Osteocyte (in vitro differentiated cells): ENCODE data around the gene TKFC. TPM values are rescaled to one million over a fixed set of nuclear protein-coding genes. Genes with fewer than 3 reads are reported as not detected.

Experiments
- DNase-seq: peaks from one replicate; pipeline ENCODE4 v3.0.0; 2021; ENCODE audit warnings: mixed read lengths; ENCODE audit not compliant: unreplicated experiment; ENCODE audit errors: extremely low spot score
- H3K27ac Mint-ChIP-seq: one replicate; pipeline ENCODE4 v1.8.0; 2021; ENCODE audit warnings: mild to moderate bottlenecking, mixed read lengths; ENCODE audit not compliant: unreplicated experiment
- H3K27me3 Mint-ChIP-seq: one replicate; pipeline ENCODE4 v1.8.0; 2021; ENCODE audit warnings: mixed read lengths; ENCODE audit not compliant: unreplicated experiment
- H3K36me3 Mint-ChIP-seq: one replicate; pipeline ENCODE4 v1.8.0; 2021; ENCODE audit warnings: mixed read lengths; ENCODE audit not compliant: unreplicated experiment
- H3K4me1 Mint-ChIP-seq: one replicate; pipeline ENCODE4 v1.8.0; 2021; ENCODE audit warnings: mixed read lengths; ENCODE audit not compliant: unreplicated experiment
- H3K4me3 Mint-ChIP-seq: one replicate; pipeline ENCODE4 v1.8.0; 2021; ENCODE audit warnings: mild to moderate bottlenecking, moderate library complexity, mixed read lengths; ENCODE audit not compliant: unreplicated experiment
- H3K9me3 Mint-ChIP-seq: one replicate; pipeline ENCODE4 v1.8.0; 2021; ENCODE audit warnings: mixed read lengths; ENCODE audit not compliant: unreplicated experiment
- total RNA-seq: library from RNA; stranded (reverse); gene quantifications from 2 replicates; pipeline ENCODE4 v1.2.1, GENCODE V29; 2021
- TF ChIP-seq, protein P1 (sequence below): fragments of 200-600 bp; sonication (generic); IDR thresholded peaks from 2 replicates; pipeline ENCODE4 v1.5.0; 2021; ENCODE audit warnings: antibody characterized with exemption, mild to moderate bottlenecking, moderate library complexity

Gene TKFC
- total RNA-seq, 1 donor from 2014 or later, result 41.7 TPM

DNA sequence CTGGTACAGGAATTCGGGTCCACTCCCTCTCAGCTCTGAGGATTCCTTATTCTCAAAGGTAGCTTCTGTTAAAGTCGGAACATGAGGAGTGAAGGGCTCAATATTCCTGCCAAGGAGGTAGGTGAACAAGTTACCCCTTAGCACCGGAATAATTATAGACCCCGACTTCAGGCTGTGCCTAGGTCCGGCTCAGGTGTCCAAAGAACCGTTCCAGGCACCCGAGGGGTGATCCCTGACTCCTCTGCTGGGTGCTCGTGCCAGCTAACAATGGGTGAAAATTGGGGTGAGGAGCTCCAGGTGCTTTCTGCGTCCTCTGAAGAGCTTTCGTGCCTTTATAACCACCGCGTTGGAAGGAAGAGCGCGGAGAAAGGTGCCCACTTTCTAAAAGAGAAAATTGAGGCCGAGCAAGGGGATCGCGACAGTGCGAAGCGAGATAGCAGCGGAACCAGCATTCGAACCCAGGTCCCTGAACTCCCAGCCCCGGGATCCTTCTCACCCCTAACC is 28.3 kb downstream of the TKFC start:
- H3K9me3 Mint-ChIP-seq, result no peaks in the 10 kb centered on the region
- H3K36me3 Mint-ChIP-seq, result peaks cover 4% of the 10 kb centered on the region
- peaks cover 31% of the 10 kb centered on the region for H3K4me1 Mint-ChIP-seq
- no peak for DNase-seq
- peak overlapping the region; percentile 98 for H3K4me3 Mint-ChIP-seq
- H3K27ac Mint-ChIP-seq, result peak overlapping the region; percentile 97
- TF ChIP-seq, protein P1, sequence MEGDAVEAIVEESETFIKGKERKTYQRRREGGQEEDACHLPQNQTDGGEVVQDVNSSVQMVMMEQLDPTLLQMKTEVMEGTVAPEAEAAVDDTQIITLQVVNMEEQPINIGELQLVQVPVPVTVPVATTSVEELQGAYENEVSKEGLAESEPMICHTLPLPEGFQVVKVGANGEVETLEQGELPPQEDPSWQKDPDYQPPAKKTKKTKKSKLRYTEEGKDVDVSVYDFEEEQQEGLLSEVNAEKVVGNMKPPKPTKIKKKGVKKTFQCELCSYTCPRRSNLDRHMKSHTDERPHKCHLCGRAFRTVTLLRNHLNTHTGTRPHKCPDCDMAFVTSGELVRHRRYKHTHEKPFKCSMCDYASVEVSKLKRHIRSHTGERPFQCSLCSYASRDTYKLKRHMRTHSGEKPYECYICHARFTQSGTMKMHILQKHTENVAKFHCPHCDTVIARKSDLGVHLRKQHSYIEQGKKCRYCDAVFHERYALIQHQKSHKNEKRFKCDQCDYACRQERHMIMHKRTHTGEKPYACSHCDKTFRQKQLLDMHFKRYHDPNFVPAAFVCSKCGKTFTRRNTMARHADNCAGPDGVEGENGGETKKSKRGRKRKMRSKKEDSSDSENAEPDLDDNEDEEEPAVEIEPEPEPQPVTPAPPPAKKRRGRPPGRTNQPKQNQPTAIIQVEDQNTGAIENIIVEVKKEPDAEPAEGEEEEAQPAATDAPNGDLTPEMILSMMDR, result no peak
- H3K27me3 Mint-ChIP-seq, result no peaks in the 10 kb centered on the region

DNA sequence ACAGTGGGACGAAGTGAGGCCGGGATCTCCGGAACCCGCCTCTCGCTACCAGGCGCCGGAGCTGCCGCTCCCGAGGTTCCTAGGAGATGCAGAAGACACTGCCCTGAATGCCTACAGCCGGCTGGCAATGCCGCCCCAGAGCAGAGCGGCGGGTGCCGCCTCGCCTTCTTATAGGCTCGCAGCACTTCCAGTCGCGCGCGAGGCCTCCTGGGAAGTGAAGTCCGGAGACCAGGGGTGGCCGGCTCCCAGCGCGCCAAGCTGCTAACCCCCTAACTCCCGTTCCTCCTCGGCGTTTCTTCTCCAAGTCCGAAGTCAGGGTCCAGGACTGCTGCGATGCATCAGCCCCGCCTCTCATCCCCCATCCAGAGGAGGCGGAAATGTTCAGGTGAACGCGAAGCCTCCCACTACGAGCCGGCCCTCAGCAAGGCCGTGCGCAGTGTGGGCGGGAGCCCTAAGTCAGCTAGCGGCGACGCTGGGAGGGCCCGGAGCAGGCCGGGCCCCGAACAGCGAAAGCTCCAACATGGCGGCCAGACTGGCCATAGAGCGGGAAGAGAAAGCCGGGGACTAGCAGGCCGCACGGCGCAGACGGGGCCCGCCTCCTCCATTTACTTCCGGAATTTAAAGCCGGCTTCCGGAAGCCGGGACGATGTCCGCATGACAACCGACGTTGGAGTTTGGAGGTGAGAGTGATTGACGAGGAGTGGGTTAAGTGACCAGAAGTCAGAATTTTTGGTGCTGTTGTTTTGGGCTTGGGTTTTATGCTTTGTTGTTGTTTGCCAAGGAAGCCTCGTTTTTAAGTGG is 28.9 kb downstream of the TKFC start, which contains the start of the genes CYB561A3 and TMEM138:
TSS of gene CYB561A3 (minus strand) at position 142 of the 801 bp plus-strand sequence. CDS start 5,169 bp downstream, outside the sequence.
TSS of gene TMEM138 (plus strand) at position 634 of the 801 bp plus-strand sequence. CDS start 2,017 bp downstream, outside the sequence.
- peak; percentile 96 for DNase-seq
- H3K27me3 Mint-ChIP-seq, result no peaks in the 10 kb centered on the region
- peak within 1 kb of the TSS; percentile 98 for H3K4me3 Mint-ChIP-seq
- TF ChIP-seq, protein P1, result no peak
- no peaks in the 10 kb centered on the region for H3K9me3 Mint-ChIP-seq
- peaks cover 36% of the 10 kb centered on the region for H3K4me1 Mint-ChIP-seq
- peak within 1 kb of the TSS; percentile 97 for H3K27ac Mint-ChIP-seq
- H3K36me3 Mint-ChIP-seq, result peaks cover 2% of the 10 kb centered on the region

DNA sequence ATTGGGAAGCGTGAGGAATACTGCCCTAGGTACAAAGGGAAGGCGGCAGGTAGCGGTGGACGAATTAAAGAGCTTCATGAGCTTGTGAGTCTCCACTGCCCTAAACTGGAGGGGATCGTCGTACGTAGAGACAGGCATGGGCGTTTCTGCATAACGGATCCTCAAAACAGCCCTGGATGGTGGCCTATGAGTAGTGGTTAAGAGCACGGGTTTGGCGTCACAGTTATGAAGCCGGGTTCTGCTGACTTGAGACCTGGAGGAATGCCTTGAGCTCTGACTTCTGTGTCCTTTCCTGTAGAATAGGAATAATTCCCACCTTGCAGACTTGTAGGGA is 29.5 kb downstream of the TKFC start:
- H3K27me3 Mint-ChIP-seq, result no peaks in the 10 kb centered on the region
- TF ChIP-seq, protein P1, result no peak
- peaks cover 8% of the 10 kb centered on the region for H3K36me3 Mint-ChIP-seq
- peaks cover 36% of the 10 kb centered on the region for H3K4me1 Mint-ChIP-seq
- H3K4me3 Mint-ChIP-seq, result peak overlapping the region; percentile 98
- no peak for DNase-seq
- peak overlapping the region; percentile 97 for H3K27ac Mint-ChIP-seq
- H3K9me3 Mint-ChIP-seq, result no peaks in the 10 kb centered on the region

DNA sequence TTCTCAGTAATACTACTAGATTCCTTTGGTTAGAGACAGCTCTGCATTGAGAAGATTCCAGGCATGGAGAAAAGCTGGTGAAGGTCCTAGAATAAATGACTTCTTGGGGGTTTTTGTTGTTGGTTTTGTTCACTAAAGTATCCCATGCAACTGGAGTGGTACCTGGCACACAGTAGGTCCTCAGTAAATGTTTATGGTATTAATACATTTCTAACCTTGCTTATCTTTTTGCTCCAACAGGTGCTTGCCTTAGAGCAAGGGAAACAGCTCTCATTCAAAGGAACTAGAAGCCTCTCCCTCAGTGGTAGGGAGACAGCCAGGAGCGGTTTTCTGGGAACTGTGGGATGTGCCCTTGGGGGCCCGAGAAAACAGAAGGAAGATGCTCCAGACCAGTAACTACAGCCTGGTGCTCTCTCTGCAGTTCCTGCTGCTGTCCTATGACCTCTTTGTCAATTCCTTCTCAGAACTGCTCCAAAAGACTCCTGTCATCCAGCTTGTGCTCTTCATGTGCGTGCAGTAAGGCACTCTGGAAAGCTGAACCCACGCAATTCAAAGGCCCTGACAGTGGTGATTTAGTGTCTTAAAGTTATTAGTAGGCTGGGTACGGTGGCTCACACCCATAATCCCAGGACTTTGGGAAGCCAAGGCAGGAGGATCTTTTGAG is 31.1 kb downstream of the TKFC start:
- Mint-ChIP-seq H3K4me1 (peaks cover 36% of the 10 kb centered on the region), H3K9me3 (no peaks in the 10 kb centered on the region), H3K36me3 (peaks cover 16% of the 10 kb centered on the region), H3K4me3 (no peak overlapping the region), H3K27me3 (no peaks in the 10 kb centered on the region), H3K27ac (no peak overlapping the region)
- TF ChIP-seq, protein P1, result no peak
- no peak for DNase-seq

DNA sequence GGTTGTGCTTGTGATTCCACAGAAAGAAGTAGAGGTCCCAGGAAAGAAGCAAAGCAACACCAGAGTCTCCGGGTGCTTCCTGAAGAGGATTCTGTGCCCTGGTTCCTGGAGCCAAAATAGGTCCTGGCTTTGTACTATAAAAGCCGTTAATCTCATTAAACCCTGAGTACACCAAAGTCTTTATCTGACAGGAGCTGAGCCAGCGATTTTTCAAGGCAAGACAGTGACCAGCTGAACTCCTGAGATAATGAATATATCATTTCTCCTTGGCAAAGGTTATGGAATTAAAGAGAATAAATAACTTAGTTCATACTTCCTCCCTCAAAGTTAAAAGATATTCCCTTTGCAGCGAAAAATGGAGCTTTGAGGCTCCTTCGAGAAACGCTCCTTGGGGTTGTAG is 34.4 kb downstream of the TKFC start:
- Mint-ChIP-seq H3K9me3 (no peaks in the 10 kb centered on the region), H3K27me3 (no peaks in the 10 kb centered on the region), H3K4me3 (no peak overlapping the region), H3K27ac (no peak overlapping the region), H3K4me1 (peaks cover 24% of the 10 kb centered on the region), H3K36me3 (peaks cover 27% of the 10 kb centered on the region)
- DNase-seq, result no peak
- TF ChIP-seq, protein P1, result no peak
